ENCODE results near the gene LRRN4CL.
"Not testable (repeated sequence)": the region's sequence is repeated elsewhere in the genome, so short reads cannot be mapped to it uniquely, and the experiment has no call there.

LRRN4CL gene

DNA sequence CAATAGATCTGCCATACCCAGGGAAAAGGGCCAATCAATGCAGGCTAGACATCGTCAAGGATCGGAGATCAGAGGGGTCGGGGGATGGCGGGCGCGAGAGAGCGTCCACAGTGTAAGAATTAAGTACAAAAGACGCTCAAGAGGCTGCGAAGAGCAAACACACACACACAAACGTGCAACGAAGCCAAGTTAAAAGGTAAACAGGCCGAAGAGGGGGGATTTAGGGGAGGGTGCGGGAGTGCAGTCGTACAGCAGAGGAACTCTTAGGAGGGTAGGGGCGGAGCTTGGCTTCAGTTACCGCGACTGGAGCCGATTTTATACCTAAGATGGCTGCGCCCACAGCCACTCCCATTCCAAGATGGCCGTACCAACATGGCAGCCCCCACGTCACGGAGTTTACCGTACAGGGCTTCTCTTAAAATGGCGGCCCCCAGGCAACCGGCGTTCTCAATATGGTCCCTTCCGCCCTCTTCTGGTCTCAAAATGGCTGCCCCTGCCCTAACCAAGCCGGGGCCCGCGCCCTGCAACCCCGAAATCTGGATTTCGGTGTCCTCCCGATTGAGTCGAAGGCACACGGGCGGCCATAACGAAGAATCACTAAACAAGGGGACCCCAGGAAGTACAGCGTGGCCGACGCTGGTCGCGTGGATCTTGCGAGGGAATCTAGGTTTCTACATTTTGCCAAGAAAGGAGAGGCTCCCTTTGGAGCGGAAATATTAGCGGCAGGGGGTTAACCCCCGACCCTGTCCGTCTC lies 20.1 kb upstream of the LRRN4CL start:
- DNase-seq = peak; percentile 95

DNA sequence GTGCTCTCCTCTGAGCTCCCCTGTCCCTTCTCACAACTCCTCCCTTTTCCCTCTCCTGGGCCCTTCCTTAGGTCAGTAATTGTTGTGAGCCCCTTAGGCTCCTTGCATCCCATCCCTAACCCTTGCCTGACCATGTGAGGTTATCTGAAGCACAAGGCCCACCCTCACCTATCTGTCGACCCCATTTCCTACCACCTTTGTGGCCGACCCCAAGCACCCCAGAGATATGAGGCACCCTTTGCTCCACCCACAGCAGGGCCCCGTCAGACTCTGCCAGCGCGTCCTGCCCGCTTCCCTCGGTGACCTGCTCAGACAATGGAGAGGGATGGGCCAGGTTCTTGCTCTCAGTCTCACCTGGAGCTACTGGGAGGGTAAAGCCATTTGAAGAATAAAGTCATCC lies 19.5 kb upstream of the LRRN4CL start:
- peak; percentile 32 for DNase-seq

DNA sequence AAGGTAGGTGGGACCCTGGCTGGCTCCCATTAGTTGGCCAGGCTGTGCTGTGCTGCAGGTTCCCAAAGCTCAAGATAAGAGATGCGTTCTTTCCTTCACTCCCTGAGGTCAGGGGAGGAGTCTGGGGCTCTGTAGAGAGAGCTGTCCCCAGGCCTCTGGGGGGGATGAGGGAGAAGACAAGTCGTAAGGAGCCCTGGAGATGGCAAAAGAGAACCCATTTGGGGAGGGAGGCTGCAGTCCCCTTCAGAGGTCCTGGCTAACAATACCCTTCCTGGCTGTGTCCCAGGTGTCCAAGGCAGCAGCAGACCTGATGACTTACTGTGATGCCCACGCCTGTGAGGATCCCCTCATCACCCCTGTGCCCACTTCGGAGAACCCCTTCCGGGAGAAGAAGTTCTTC lies 19.1 kb upstream of the LRRN4CL start:
- no peak for DNase-seq

DNA sequence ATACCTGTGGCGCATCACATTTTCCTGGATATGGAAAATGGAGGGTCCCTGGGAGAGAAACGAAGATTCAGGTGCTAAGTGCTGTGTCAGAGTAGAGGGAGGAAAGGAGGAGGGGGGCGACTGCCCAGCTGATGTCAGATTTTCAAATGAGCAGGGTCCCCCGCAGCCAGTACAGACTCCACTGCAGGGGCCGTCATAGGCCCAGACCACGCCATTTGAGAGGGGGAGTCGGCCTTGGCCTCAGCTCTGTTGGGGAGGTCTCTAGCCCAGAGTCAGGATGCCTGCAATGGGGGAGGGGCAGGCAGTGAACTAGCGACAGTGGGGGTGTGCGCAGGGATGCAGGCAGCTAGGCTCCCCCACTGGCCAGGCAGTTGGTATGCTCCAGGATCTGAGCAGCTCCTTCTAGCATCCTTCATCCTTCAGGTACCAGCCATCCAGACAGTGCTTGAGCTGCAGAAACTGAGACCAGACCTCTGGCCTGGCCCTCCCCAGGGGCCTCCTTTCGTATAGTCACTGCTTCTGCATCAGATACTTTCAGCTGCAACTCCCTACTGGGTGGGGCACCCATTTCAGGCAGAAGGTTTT lies 18.0 kb upstream of the LRRN4CL start, which contains the start of the genes BSCL2 and GNG3:
Gene BSCL2, minus strand, starts transcription at position 148 of the 585 bp plus-strand sequence. CDS start 229 bp downstream, outside the sequence.
Gene GNG3, plus strand, starts transcription at position 400 of the 585 bp plus-strand sequence. CDS start 620 bp downstream, outside the sequence.
- no peak for DNase-seq

DNA sequence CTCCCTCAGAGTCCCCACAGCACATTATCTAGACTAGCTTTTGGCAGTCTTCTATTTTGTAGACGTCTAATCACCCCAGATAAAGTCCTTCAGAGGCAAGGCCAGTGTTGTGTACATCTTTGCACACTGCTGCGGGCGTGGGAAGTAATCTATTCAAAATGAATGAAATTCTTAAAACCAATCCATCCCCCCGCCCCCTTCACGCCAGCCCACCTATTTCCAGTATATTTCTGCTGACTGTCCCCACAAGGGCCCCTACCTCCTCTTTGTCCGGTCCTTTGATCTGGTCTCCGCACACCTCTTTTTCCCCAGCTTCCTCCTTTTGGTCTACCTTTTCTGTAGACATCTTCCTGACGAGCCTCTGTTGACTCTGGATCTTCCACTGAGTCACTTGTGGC lies 17.5 kb upstream of the LRRN4CL start:
- no peak for DNase-seq

DNA sequence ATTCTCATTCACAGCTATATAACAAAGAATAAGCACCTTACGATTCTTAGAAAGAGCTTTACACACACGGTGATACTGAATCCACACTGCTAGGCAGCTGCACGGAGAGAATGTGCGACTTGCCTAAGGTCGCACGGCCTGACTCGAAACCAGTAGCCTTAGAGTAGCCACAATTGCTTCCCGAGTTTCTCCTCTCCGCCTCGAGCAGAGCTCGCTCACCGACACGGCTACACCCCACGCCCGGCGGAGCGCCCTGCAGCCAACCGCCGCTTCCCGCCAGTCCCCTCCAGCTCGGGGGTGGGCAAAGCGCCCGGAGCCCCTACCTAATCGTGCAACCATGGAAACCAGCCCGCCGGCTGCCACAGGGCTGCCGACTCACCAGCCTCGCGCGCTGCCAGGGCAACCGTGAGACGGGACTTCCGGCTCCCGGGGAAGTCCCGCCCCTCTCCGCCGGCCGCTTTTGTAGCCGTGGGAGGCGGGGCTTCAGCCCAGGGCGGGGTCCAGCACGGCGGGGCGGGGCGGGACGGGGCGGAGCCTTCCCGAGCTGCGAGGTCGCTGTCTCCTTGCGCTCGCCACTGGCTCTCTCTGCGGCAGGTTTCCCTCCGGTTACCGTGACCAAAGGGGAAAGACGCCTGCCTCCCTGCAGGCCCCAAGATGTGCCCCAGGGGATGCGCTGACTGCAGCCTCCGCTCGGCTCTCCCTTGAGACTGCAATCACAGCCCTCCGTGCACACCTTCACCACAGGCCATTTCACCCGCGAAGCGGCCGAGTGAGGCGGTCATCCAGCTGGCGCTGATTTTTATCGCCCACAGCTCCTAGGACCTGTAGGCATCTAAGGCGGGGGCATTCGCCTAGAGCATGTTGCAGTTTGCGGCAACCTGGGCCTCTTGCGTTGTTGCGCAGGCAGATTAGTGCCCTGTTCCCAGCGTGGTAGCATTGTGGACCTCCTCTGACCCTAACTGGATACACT lies 16.8 kb upstream of the LRRN4CL start:
- peak; percentile 94 for DNase-seq

DNA sequence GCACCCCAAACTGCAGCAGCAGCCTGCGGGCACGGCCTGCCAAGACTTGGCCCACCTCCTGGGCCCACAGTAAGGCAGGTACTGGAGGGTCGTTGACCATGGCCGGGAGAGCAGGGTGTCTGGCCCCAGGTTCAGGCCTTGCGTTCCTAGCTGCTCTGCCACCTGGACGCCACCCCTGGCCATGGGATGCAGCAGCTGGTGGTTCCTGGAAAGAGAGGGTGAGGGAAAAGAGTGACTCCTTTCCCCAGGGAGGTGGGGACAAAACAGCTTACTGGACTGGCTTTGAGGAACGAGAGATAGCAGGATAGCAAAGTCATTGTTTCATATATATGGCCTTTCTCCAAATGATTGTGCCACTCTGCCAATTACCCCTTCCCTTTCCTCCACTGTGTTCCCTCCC lies 16.1 kb upstream of the LRRN4CL start:
- no peak for DNase-seq

DNA sequence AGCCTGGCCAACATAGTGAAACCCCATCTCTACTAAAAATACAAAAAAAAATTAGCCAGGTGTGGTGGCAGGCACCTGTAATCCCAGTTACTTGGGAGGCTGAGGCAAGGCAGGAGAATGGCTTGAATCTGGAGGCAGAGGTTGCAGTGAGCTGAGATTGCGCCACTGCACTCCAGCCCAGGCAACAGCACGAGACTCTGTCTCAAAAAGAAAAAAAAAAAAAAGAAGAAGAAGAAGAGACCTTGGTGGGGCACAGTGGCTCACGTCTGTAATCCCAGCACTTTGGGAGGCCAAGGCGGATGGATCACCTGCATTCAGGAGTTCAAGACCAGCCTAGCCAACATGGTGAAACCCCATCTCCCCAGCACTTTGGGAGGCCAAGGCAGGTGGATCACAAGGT lies 14.6 kb upstream of the LRRN4CL start:
- not testable (repeated sequence) for DNase-seq

DNA sequence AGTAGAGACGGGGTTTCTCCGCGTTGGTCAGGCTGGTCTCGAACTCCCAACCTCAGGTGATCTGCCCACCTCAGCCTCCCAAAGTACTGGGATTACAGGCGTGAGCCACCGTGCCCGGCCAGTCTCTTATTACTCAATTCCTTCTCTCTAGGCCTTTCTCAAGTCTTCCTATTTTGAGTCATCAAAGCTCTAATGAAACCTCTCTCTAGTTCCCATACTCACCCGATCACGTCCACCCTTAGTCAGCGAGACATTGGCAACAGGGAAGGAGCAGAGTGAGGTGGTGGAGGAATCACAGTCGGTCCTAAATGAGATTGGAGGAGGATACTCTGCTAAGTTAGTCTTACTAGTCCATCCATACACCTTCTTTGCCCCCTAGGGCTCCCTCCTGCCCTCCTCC lies 12.9 kb upstream of the LRRN4CL start:
- no peak for DNase-seq

DNA sequence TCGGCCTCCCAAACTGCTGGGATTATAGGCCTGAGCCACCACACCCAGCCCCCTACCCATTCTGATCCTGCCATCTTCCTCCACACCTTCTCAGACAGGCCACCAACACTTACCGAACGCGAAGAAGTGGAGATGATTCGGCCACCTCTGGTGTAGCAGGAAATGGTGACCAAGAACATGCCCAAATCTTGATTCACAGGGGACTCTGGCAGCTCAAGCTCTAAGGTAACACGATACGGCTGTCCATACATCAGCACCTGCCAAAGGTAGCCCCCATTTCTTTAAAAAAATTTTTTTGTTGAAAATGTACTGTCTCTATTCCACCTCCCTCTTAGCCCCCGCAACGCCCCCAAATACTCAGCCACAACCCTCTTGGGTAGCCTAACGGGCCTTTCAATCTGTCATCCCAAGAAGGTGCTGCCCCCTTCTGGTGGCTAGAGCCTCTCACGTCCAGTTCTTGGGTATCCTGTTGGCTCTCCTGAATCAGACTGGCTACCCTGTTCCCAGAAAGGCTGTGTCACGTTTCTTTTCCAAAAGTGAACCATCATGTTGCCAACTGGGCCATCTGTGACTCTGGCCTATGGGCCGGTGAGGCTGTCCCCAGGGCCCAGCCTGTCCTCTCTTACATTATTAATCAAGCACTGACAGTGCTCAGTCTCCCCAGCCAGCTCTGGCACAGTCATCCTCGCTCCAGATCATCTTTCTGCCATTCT lies 5.3 kb upstream of the LRRN4CL start:
- peak; percentile 74 for DNase-seq

DNA sequence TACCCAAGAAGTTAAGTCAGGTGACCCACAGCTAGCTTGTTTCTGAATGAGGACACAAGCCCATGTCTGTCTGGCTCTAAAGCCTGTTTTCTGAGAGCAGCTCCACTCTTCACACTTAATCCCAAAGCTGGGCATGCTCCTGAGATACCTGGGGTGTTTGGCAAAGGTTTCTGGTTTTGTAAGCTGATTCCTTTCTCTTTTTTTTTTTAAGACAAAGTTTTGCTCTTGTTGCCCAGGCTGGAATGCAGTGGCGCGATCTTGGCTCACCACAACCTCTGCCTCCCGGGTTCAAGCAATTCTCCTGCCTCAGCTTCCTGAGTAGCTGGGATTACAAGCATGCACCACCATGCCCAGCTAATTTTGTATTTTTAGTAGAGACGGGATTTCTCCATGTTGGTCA lies 4.3 kb upstream of the LRRN4CL start:
- not testable (repeated sequence) for DNase-seq

DNA sequence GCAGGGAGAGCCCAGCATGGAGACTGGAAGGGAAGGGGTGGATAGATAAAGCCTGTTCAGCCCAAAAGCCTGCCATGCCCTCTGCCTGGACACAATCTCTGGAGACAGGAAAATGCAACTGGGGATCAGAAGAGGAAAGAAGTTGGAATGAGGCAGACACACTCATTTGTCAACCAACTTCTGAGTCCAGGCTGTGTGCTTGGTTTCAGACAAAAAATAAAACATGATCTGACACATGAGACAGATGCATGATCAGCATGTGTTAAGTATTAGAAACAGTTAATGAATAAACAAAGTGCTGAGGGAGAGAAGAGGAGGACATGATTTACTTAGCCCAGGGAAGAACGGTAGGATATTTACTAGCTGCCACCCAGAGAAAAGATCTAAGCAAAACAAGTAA lies 839 bp downstream of the LRRN4CL start:
- DNase-seq = no peak

DNA sequence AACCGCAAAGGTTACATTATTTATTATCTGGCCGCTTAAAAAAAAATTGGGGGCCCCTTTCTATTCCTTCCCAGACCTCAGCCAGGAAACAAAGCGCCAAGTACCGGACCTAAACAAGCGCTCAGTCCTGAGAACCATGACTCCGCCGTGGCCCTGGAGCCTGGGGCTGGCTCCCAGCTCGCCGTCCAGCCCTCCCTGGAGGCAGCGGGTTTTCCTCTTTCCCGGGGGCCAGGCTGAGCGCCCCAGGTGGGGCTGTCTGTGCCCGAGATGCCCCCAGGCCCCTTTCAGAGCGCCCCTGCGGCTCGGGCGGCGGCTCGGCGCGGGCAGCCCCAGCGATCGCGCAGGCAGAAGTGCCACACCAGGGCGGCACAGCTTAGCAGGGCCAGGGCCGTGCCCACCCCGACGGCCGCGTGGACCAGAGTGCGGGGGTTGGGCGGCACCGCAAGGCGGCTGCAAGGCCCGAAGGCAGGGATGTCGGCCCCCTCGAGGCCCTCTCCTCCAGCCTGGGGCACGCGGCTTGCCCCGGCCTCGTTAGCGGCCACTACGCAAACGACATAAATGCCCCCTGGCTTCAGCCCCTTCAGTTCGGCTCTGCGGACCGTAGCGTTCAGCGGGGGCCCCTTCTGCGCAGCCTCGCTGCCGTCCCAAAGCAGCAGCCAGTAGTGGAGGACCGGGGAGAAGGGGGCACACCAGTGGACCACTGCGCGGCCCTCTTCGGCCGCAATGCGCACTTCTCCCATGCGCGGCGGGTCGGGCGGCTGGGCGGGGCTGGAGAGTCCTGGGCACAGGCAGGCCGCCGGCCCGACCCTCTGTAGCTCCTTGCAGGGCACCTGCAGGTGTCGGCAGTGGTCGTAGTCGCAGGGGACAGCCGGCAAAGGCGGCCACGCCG lies 1.6 kb downstream of the LRRN4CL start:
- DNase-seq = no peak

DNA sequence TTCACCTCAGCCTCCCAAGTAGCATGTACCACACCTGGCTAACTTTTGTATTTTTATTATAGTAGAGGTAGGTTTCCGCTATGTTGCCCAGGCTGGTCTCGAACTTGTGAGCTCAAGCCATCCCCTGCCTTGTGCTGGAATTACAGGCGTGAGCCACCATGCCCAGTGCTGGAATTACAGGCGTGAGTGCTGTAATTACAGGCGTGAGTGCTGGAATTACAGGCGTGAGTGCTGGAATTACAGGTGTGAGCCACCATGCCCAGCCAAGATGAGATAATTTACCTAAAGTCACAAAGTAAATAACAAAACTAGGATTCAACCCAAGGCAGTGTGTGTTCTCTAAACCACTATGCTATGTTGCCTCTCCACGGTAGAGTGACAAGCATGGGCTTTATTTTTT lies 6.8 kb downstream of the LRRN4CL start:
- DNase-seq = no peak

DNA sequence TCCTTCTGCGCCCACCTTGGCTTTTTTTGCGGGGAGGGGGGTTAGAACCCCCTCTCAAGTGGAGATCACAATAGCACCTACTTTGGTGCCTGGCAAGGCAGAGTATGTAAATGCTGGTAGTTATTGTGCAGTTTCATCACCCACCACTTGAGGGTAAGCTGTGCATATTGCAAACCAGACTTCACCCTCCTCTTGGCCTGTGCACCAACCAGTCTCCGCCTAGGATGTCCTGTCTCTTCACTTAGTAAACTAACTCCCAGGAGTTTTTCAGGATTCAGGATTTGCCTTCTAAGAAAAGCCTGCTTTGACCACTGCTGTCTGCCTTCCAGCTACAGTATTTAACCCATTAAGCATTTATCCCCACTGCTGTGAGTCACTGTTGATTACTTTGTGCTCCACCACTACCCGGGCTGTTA lies 8.5 kb downstream of the LRRN4CL start:
- no peak for DNase-seq

DNA sequence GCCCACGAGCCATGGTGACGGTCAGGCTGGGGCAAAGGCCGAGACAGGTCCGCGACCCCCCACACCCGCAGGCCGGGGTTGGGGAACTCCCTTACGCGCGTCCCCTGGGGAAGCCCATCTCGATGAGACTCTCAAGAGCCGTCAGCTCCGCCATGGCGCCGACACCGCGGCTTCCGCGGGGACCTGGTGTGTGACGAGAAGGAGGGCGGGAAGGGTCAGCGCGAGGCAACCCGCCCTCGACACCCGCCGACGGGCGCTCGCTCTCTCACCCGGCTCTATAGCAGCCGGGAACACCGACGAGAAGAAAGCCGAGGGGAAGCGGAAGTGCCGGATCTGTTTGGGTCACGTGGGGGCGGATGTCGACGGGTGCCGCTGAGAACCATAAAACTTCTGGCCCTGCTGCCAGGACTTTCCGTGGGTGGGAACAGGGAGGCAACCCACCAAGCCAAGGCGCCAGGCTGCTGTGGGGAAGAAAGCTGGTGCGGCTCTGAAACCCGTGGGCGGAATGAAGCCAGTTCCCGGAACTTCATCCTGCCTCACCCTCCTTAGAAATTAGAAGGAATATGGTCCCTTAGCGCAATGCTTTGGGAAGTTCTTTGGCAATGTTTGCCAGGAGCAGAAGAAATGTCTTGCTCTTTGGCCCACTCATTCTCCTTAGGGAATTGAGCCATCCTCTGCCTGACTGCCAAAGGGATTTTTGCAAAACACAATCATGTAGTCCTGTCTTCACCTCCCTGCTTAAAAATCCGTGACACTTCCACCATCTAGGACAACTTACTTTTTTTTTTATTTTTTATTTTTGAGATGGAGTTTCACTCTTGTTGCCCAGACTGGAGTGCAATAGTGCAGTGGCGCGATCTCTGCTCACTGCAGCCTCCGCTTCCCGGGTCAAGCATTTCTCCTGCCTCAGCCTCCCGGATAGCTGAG lies 10.3 kb downstream of the LRRN4CL start, which contains the start of gene UBXN1:
Gene UBXN1, minus strand, starts transcription at position 304 of the 927 bp plus-strand sequence. Its CDS starts 150 bp downstream, at position 154.
- DNase-seq = peak; percentile 80

DNA sequence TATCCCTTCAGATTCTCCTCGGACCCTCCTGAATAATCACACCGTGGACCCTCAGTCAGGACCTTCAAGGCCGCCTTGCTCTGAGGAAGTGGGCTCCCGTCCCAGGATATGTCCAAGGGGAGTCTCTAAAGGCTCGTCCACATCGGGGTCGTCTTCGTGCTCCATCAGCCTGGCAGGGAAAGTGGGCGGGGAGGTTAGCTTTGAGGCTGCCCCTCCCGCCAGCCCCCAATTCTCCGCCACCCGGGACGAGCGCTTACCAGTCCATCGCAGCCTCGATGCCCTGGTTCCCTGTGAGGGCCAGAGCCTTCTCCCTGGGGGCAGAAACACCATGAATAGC lies 10.9 kb downstream of the LRRN4CL start:
- DNase-seq = no peak

DNA sequence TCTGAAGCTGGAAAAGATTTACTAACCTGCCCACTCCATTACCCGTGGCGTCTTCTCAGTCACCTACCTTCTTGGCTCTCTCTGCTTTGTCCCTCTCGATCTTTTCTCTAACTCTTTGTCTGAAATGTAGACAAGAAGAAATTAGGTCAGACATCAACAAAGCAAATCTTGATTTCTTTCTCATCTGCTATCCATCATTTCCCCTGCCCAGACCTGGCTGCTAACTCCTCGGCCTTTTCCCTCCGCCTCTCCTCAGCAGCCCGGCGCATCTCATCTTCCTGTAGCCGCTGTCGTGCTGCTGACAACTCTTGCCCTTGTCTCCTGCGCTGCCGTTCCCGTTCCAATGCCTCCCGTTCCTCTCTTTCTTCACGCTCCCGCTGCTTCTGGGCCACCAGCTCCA lies 11.6 kb downstream of the LRRN4CL start:
- no peak for DNase-seq

DNA sequence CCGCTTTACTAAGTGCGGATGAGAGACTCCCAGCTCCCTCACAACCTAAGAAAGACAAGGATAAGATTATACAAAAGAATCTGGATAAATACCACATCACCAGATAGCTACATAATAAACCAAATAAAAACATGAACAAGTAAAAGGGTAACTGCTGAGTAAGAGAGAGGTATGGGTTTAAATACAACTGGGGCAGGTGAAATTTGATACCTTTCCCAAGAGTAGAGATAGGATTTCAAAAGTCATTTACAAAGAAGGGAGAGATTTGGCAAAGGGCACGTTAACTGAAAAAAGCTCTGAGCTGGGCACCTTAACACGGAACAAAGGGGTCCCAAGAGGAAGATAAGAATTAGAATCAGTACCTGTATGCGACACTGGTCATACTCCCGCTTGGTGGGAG lies 12.2 kb downstream of the LRRN4CL start:
- DNase-seq = no peak

DNA sequence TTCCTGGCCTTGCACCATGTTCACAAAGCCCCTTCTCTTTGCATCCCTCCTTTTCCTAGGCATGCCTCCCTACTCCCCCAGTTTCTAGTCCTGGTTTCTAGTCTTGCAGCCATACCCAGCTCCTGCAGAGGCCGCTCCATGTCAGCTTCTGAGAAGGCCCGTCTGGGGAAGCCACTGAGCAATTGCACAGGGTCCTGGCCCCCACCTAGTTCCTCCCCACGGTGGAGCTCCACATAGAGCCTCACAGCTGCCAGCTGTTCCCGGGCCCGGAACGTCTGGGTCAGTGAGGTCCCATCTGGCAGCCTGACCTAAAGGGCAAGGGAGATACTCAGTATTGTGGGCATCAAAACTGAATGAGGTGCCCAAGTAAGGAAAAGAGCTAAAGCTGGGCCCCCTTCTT lies 12.6 kb downstream of the LRRN4CL start:
- no peak for DNase-seq
